Measurements from ENCODE around the gene COL4A4.

GRCh38 chr2:227054006-227054405 lies 110.0 kb downstream of the COL4A4 start:
- no peak for TF ChIP-seq ZNF558 (tag by site-specific recombination; IDR thresholded peaks at IDR 0.05)
- TF ChIP-seq ZNF580 (tag by site-specific recombination; IDR thresholded peaks at IDR 0.05) = no peak
- no peak for TF ChIP-seq SETDB1 (IDR thresholded peaks at IDR 0.05; ENCODE audit: insufficient read length, low read length)
- TF ChIP-seq ZNF549 (tag by site-specific recombination; IDR thresholded peaks at IDR 0.05) = no peak
- TF ChIP-seq ZNF501 (tag by site-specific recombination; IDR thresholded peaks at IDR 0.05) = no peak
- TF ChIP-seq PRDM4 (tag by site-specific recombination; IDR thresholded peaks at IDR 0.05) = no peak
- TF ChIP-seq ZNF777 (tag by site-specific recombination; IDR thresholded peaks at IDR 0.05; ENCODE audit: borderline replicate concordance) = no peak
- no peak for TF ChIP-seq PRDM10 (tag by site-specific recombination; IDR thresholded peaks at IDR 0.05)
- no peak for TF ChIP-seq ZBTB8A (tag by site-specific recombination; IDR thresholded peaks at IDR 0.05)

Data from HEK293 (cell line).